Measurements from ENCODE around the gene EFCAB9.

GRCh38 chr5:172213126-172213525 is 19.2 kb downstream of the EFCAB9 start:
- no peak for TF ChIP-seq CTCF (IDR thresholded peaks at IDR 0.05)
- TF ChIP-seq POLR2A (IDR thresholded peaks at IDR 0.05): no peak

Measured in thyroid gland (tissue), 4 donors.